HepG2 (cell line): ENCODE results near the gene KDM2B. TPM values are rescaled to one million over a fixed set of nuclear protein-coding genes. Genes with fewer than 3 reads are reported as not detected.

Experiments
- ARID5B ChIP-seq: IDR thresholded peaks from 2 replicates; pipeline ENCODE4 v1.4.0; 2020; ENCODE audit warnings: mild to moderate bottlenecking, missing genetic modification reagents
- ATF4 ChIP-seq, 2 experiments: fragments of 450-650 bp in 1 of 2; sonication (generic) in 1 of 2; formaldehyde crosslinking; IDR thresholded peaks; 2 replicates each; pipeline versions ENCODE4 v1.5.0 to v1.8.0; 2020 to 2022; ENCODE audit warnings: mild to moderate bottlenecking in 1 of 2, missing genetic modification reagents in 1 of 2
- ATM ChIP-seq: fragments of 450-650 bp; IDR thresholded peaks from 2 replicates; pipeline ENCODE4 v1.7.1; 2017; ENCODE audit warnings: mild to moderate bottlenecking, borderline replicate concordance
- DR1 ChIP-seq: sonication (generic); formaldehyde crosslinking; IDR thresholded peaks from 2 replicates; pipeline ENCODE4 v1.8.0; 2021; ENCODE audit warnings: mild to moderate bottlenecking, missing genetic modification reagents, inconsistent platforms
- NBN ChIP-seq: fragments of 450-650 bp; conservative IDR thresholded peaks from 2 replicates; pipeline ENCODE4 v1.6.1; 2017
- NCOA1 ChIP-seq: sonication (generic); formaldehyde crosslinking; IDR thresholded peaks from 2 replicates; pipeline ENCODE4 v1.9.0; 2021; ENCODE audit warnings: missing genetic modification reagents
- SCMH1 ChIP-seq: sonication (generic); formaldehyde crosslinking; IDR thresholded peaks from 2 replicates; pipeline ENCODE4 v1.9.0; 2021; ENCODE audit warnings: missing genetic modification reagents, mild to moderate bottlenecking, borderline replicate concordance
- SMAD9 ChIP-seq: sonication (generic); formaldehyde crosslinking; IDR thresholded peaks from 2 replicates; pipeline ENCODE4 v1.5.1; 2020; ENCODE audit warnings: mild to moderate bottlenecking, missing genetic modification reagents
- SNAPC2 ChIP-seq: sonication (generic); formaldehyde crosslinking; IDR thresholded peaks from 2 replicates; pipeline ENCODE4 v1.8.1; 2022; ENCODE audit warnings: mild to moderate bottlenecking, missing genetic modification reagents
- SP5 ChIP-seq: IDR thresholded peaks from 2 replicates; pipeline ENCODE4 v1.6.1; 2016; ENCODE audit warnings: low read depth, borderline replicate concordance
- STAT5B ChIP-seq: sonication (generic); formaldehyde crosslinking; IDR thresholded peaks from 2 replicates; pipeline ENCODE4 v1.4.0; 2020; ENCODE audit warnings: missing genetic modification reagents
- TGIF2 ChIP-seq: IDR thresholded peaks from 2 replicates; pipeline ENCODE4 v1.6.1; 2016; ENCODE audit warnings: control low read depth, missing compliant biosample characterization
- TIGD3 ChIP-seq: sonication (generic); formaldehyde crosslinking; IDR thresholded peaks from 2 replicates; pipeline ENCODE4 v1.5.1; 2020; ENCODE audit warnings: mild to moderate bottlenecking, missing genetic modification reagents, borderline replicate concordance
- ZBTB33 ChIP-seq: sonication (generic); formaldehyde crosslinking; IDR thresholded peaks from 2 replicates; pipeline ENCODE4 v1.4.0; 2020; ENCODE audit warnings: missing genetic modification reagents
- ZNF234 ChIP-seq: sonication (generic); formaldehyde crosslinking; conservative IDR thresholded peaks from 2 replicates; pipeline ENCODE4 v1.5.1; 2020; ENCODE audit warnings: mild to moderate bottlenecking, missing genetic modification reagents
- ZNF280D ChIP-seq: sonication (generic); formaldehyde crosslinking; IDR thresholded peaks from 2 replicates; pipeline ENCODE4 v1.5.1; 2020; ENCODE audit warnings: mild to moderate bottlenecking, missing genetic modification reagents
- ZNF296 ChIP-seq: sonication (generic); formaldehyde crosslinking; conservative IDR thresholded peaks from 2 replicates; pipeline ENCODE4 v1.5.0; 2020; ENCODE audit warnings: mild to moderate bottlenecking, missing genetic modification reagents
- ZNF747 ChIP-seq: sonication (generic); formaldehyde crosslinking; IDR thresholded peaks from 2 replicates; pipeline ENCODE4 v1.8.1; 2023; ENCODE audit warnings: missing genetic modification reagents, mild to moderate bottlenecking, borderline replicate concordance
- polyA plus RNA-seq, 8 experiments: library from polyadenylated mRNA; depleted of rRNA in 3 of 8; stranded (reverse) in 7 of 8; unstranded in 1 of 8; fragments of >200 nt; fragmentation: Illumina TruSeq in 4 of 8; extraction: Trizol in 4 of 8; gene quantifications; 2 replicates each; pipeline versions ENCODE4 v1.2.1 to v1.2.3, GENCODE V29; 2011 to 2016; ENCODE audit warnings: low read depth in 4 of 8, missing spikeins in 1 of 8, mixed read lengths in 1 of 8; ENCODE audit not compliant: insufficient read depth in 1 of 8
- total RNA-seq, 5 experiments: library from RNA; depleted of rRNA; stranded (reverse); fragments of >200 nt; fragmentation: Illumina TruSeq; extraction: Trizol; gene quantifications; 2 replicates each; pipeline ENCODE4 v1.2.3, GENCODE V29; 2016; ENCODE audit warnings: low read depth in 1 of 5

Gene KDM2B
- total and polyA plus RNA-seq, 2 of the 13 experiments (the other 11 are each of a cell fraction or from before 2014, with no cell fraction given): 17.5 to 26.1 TPM

GRCh38 chr12:121400332-121401139, 180.3 kb downstream of the KDM2B start (continued):
- TF ChIP-seq ZBTB33 (CRISPR knock-in tag) (no peak), STAT5B (CRISPR knock-in tag) (no peak), ZNF296 (CRISPR knock-in tag) (no peak), TGIF2 (CRISPR knock-in tag) (no peak), ARID5B (CRISPR knock-in tag) (no peak), SNAPC2 (CRISPR knock-in tag) (no peak), NBN (no peak), ZNF280D (no peak), NCOA1 (CRISPR knock-in tag) (0 out of 2 replicates have a peak, but pooled peaks have one; percentile 8), SP5 (CRISPR knock-in tag) (no peak), ZNF747 (CRISPR knock-in tag) (0 out of 2 replicates have a peak, but pooled peaks have one; percentile 25), TIGD3 (no peak), ATM (no peak), SMAD9 (CRISPR knock-in tag) (no peak), ZNF234 (no peak), SCMH1 (CRISPR knock-in tag) (no peak), DR1 (no peak), ATF4 (CRISPR knock-in tag; IDR thresholded peaks at IDR 0.05) (no peak)
